Measurements from ENCODE around the gene PIEZO2.

Gene PIEZO2

DNA sequence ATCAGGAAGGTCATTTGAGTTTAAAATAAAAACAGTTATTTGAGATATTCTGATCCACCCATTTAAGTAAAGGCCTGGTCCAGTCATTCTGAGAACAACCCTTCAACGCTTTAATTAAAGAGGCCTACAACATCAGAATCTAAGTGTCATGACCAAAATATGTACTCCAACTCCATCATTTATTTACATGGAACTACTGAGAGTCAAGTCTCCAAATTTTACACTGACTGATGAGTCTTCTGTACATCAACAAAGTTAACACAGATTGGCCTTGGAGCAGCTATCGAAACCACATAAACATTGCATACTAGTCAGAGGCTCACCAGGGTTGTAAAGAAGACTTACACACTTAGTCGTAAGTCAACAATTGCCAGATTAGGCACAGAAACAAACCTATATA, 37.1 kb downstream of the PIEZO2 start:
- DNase-seq, result no peak
- ATAC-seq, result no peak

DNA sequence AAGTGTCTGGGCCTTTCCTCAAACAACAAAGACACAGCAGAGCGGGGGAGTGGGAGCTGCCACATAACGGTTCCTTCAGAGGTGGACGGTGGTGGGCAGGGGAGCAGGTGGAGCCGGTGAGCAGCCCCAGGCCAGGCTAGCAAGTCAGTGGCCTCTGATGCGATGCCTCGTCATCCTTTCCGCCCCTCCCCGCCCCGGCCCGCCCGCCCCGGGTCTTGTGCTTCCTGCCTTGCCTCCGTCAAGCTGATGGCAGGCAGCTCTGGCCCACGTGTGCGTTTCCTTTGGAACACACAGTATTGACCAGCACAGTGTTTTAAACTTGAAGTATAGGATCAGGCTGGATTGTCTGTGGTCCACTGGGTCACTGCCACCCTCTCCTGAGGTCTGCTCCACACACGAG, 38.9 kb downstream of the PIEZO2 start:
- ATAC-seq (no peak), DNase-seq (no peak)

DNA sequence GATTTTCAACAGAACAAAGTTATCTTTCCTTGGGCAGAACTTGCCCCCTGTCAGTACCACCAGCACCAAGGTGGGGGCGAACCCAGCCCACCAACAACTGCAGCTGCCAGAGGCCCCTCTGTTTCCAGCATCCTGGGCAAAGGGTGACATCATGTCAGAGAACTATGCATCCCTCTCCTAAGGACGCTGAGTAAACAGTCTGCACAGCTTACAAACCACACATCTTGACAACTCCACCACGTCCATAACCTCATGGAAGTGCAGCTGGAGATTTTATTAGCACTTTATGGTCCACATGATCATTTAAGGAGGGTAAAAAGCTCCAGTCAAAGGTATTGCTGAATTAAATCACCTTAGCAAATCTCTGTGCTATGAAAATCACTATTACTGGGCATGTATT, 40.4 kb downstream of the PIEZO2 start:
- ATAC-seq (no peak), DNase-seq (no peak)

DNA sequence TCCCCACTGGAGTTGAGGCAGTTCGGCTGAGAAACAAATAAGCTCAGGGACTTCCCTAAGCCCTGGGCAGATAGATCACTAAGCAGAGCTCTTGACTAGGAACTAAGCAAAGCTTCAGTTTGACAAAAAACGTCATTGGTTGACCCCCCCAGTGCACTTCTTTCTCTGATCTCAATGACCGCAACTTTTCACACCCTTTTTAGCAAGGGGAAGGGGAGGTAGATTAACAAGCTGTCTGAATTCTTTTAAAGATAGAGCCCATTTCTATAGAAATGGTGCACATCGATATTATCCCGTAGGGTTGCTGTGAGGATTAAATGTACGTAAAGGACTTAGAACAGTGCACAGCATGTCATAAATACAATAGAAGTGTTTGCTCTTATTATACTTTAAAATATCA, 42.5 kb downstream of the PIEZO2 start:
- DNase-seq (no peak), ATAC-seq (no peak)

DNA sequence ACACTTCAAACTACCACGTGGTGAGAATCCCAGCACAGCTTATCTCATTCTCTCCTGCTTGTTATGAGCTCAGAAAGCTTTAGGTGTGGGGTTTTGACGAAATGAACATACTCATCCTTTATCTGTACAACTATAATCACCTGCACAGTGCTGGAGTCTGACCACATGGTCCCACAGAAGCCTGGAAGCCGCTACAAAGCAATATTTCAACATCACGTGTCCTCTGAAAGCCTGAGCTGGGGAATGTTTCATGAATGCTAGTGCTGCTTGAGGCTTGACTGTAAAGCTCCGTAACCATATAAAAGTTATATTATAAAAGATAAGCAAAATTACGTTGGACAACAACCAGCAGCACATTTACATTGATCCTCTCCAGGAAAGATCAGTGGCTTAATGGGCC, 43.9 kb downstream of the PIEZO2 start:
- no peak for DNase-seq
- no peak for ATAC-seq

DNA sequence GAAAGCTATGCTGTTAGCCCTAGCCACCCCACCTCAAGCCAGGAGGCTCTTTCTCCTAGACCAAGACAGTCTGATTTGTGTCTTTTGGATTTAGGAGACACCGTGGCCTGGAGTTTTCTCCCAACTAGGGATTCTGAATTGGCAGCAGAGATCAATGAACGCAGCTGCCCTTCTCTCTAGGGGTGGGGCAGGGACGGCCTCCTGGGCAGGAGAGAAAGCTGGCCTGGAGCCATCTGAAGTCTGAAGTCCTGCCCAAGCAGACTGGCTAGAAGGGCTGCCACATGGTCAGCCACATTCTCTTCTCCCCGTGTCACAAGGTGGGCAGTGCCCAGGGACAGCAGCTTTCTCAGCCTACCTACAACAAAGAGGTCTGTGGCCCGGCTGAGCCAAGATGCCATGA, 45.1 kb downstream of the PIEZO2 start:
- ATAC-seq (no peak), DNase-seq (no peak)

DNA sequence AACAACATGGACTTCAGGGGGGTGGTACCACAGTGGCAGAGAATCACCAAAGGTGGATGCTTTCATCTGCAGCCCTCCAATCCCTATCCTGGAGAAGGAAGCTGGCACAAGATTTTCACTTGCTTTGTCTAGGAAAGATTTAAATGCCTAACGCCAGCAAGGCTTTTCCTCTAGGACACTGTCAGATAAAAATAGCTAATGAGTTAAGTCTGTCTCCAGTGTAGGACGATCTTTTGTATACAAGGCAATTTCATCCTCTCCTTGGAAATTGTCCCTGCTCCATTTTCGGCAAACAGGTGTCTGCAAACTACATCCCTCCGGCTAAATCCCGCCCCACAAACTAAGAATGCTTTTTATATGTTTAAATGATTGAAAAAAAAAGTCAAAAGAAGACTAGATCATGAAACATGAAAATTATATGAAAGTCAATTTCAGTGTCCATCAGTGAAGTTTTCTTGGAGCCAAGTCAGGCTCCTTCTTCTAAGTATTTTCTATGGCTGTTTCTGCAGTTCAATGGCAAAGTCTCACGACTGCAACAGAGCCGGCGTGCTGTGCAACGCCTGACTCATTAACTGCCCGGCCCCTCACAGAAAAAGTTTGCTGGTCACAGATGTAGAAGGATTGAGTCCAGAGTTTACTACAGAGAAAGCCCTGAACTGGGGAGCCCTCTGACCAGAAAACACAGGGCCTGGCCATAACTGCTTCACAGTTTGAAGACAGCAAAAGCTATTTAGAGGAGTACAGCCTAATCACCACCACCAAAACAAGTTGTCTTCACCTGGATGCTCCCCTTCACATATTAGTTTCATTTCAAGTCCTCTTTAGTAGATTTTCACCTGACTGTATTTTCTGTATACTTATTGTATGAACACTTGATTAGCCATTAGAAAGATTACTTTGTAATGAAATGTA, 52.3 kb downstream of the PIEZO2 start:
- ATAC-seq, result no peak
- no peak for DNase-seq

DNA sequence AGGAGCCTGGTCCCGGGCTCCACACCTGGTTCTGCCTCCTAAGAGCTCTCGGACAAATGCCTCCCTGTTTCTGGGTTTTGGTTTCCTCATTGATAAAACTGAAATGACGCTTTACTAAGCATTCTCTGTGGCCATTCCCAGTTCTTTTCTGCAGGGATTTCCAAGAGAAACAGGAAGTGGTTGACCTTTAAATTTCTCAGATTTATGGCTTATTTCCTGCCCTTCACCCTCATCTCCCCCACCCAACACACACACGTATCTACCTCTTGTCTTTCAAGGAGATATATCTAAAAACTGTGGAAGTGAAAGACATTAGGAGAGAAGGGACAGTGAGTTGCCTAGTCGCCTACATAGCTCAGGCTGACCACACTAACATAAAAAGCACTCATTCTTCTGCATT, 53.0 kb downstream of the PIEZO2 start:
- DNase-seq (no peak), ATAC-seq (no peak)

DNA sequence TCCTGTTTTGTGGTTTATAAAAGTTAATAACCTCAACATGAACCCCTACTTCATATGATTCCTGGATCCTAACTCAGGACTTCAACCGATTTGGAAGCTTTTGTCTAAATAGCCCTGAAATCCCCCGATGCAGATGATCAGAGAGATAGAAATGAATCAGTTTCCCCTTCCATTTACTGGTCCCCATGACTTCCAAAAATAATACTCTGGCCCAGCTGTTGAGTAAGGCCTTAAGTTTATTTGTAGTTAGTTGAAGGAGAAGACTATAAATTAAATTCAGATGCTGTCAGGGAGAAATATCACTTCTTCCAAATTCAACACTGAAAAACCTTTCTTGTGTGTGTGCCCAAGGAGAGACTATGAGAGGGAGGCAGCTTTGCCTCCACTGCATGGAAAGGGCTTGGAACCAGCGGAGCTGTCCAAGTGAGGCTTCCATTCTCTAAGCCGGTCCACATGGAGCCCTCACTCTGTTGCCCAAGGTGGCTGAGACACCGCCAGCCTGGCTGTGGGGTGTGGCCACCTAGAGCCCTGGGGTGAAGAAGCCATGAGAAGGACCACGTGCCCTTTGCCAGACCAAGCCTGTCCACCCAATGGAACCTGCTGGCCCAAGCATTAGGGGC, 53.6 kb downstream of the PIEZO2 start:
- DNase-seq (no peak), ATAC-seq (no peak)

DNA sequence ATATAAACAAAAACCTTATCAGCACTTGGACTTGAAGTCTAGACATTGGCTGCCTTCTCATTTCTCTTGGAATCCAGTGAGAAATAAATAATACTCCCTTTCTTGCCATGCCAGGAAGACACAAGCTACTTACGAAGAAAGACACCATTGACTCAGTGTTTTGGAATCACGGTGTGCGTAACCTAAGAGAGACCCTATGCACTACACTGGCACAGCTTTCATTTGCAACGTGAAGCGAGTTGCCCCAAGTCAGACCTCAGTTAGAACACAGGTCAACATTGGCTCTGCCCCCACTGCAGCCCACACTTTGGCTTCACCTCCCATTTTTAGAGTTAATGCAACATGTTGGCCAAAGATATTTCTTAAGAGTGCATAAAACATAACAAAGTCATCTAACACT, 54.2 kb downstream of the PIEZO2 start:
- ATAC-seq (no peak), DNase-seq (no peak)

DNA sequence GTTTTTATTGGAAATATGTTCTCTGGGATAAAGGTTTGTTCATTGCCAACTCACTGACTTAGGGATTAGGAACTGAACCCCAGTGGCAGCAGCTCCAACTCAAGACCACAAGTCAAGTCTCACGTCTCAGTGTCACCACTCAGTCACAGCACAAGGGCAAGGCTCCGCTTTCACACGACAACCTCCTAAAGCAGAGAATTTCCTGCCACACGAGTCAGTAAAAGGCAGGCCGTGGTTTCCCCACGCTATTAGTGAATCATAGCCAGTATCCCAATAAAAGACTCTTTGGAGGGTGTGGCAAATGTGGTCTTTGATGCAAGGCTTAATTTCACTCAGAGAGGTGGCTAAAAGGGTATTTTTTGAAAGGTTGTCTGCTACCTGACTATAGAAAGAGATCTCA, 57.6 kb downstream of the PIEZO2 start:
- no peak for DNase-seq
- no peak for ATAC-seq

DNA sequence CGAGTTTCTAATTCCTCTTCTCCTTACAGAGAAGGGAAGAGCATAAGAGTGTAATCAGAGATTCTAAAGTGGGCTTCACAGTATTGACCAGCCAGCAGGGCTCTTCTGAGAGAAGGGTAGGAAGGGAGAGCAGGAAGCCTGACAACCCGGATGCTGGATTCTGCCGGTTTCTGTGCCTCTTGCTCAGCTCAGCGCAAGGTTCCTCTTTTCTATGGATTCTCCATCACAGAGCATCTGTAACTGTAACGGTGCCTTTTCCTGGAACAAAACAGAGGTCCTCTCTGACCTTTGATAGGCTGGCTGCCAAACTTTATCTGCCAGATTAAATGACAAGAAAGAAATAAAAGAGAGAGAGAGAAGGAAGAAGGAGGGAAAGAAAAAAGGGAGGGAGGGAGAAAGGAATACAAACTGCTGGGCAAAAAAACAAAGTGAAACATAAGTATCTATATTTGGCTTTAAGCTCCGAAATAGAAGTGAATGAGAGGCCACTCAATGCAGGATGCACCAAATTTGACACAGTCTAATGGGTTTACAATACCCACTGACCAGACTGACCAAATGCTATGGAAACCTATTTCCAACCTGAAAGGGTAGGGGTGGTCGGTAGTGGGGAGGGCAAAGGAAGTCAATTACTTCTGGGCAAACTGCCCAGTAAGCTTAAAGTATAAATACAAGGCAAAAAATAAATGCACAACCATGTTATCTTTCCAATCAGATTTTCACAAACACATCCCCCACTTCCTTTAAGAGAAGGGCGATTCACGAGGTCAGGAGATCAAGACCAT, 59.2 kb downstream of the PIEZO2 start:
- ATAC-seq, result no peak
- no peak for DNase-seq

DNA sequence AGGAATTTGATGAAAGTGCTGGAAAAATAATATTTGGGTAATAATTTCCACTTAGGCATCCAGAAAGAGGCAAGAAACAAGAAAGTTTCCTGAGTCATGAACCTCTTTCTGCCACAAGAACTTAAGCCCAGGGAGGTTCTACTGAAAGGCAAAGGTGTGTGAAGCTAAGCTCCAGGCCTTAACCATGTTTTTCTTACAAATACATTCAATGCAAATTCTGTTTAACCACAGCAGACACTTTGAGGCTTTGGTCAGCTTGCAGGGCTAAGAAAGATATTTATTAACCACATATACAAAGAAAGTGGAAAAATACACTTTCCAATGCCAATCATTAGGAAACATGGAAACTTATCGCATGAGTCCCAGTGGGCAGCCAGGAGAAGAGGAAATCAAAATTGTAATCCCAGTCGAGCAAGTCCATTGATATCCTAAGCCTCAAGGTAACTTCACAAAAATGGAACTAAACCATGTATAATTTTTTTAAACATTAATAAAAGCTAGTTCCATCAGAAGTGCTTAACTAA, 68.3 kb downstream of the PIEZO2 start:
- DNase-seq (no peak), ATAC-seq (no peak)

DNA sequence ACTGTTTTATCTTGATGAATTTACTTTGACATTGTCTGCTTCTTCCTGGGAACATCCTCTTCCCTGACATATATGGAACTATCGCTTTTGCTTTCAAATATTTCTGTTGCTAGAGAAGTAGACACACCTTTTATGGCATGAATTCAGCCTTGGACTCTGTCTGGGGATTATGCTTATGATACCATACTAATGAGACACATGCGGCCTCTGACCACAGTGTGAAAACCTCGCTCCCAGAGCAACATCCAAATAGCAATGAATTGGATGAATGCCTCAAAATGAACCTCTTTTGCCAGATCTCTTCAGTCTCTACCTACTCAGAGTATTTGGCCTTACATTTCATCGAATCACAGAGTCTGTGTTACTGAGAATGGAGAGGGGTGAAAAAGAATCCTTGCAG, 70.9 kb downstream of the PIEZO2 start:
- DNase-seq (no peak), ATAC-seq (no peak)

DNA sequence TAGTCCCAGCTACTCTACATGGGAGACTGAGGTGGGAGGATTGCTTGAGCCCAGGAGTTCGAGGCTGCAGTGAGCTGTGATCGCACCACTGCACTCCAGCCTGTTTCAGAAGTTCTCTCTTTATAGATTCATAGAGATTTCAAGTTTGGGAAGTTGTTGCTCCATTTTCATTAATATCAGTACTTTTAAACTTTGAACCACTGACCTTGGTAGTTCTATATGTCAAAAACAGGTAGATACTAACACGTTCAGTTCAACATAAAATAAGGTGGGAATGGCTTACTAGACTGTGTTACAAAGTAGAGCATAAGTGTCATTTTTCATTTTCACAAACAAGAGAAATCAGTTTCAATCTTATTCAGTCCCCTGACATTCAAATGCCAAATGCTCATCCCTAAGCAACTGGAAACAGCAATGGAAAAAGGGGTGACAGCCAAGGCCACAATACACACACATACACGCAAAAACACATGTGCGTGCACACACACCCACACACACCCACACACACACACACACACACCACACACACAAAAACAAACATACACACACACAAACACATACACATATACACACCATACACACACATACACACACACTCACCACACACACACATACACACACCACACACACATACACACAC, 71.7 kb downstream of the PIEZO2 start:
- ATAC-seq (no peak), DNase-seq (no peak)

DNA sequence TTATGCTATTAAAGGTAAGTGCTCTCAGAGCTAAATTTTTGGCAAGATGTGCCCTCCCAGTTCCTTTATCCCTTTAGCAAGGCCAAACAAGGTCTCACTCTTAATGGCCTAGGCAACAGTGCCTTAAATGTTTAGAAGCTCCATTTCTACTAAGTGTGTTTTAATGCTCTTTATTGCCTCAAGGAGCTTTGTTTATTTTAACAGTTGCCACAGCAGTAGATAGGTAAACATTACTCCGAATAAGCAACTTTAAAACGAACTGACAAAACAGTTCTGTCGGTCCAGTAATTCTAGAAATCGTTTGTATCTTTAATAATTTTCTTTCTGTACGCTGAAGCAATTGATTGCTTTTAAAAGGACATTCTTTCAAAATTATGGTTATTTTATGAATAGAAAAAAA, 74.5 kb downstream of the PIEZO2 start:
- DNase-seq, result no peak
- no peak for ATAC-seq

DNA sequence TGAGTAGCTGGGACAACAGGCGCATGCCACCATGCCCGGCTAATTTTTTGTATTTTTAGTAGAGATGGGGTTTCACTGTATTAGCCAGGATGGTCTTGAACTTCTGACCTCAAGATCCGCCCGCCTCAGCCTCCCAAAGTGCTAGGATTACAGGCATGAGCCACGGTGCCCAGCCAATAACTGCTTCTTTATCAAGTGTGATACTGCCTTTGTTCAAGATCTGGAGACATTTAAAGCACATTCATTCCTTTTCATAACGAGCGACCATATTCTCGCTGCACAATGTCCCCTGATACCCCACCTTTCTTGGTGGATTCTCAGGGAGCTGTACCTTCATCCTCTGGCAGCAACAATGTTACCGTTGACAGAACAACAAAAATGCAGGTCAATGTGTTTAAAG, 75.4 kb downstream of the PIEZO2 start:
- ATAC-seq (no peak), DNase-seq (no peak)

DNA sequence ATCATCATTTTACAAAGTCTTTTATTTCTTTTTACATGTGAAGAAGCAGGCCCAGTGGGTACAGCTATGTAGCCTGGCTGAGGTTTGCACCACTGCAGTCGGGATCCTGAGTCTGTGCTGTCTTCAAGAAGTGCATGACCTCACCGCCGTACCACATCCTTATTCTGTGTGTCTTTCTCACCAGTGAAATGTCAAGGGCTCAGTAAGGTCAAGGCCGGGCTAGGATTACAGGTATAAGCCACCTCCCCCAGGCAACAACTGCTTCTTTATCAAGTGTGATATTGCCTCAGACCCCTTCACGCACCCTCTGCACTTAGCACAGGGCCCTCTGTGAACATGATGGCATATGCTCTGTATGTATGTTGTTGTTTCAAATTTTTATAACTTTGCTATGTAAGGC, 76.7 kb downstream of the PIEZO2 start:
- ATAC-seq, result no peak
- no peak for DNase-seq

DNA sequence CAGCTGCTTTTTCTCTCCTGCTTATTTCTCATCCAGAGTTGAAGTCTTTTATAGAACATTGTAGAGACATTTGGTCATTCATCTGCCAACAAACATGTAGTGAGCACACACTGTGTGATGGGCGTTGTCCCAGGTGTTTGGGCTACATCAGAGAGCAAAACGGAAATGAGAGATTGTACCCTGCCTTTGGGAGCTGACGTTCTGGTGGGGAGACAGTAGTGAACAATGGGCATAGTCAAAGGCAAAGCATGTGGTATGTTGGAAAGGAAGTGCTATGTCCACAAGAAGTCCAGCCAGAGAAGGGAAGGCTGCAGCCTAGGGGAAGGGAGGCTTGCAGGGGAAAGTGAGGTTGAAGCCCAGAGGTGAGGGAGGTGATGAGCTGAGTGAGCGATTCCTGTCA, 78.1 kb downstream of the PIEZO2 start:
- DNase-seq (no peak), ATAC-seq (no peak)

DNA sequence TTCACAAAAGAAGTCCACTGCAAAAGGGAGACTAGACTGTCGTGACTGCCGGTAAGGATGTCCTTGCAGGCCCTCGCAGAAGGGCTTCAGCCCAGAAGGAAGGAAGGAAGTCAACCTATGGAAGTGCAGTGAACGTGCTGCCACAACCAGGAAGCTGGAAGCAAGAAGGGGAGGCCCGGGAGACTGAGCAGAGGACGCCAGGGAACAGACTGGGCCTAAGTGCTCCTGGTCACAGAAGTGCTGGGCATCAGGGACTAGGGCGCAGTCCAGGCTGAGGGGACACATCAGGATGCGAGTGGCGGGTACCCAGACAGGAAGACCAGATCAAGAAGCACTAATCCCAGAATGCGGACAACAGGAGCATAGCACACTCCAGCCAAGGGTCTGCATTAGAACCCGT, 78.8 kb downstream of the PIEZO2 start:
- ATAC-seq (no peak), DNase-seq (no peak)

DNA sequence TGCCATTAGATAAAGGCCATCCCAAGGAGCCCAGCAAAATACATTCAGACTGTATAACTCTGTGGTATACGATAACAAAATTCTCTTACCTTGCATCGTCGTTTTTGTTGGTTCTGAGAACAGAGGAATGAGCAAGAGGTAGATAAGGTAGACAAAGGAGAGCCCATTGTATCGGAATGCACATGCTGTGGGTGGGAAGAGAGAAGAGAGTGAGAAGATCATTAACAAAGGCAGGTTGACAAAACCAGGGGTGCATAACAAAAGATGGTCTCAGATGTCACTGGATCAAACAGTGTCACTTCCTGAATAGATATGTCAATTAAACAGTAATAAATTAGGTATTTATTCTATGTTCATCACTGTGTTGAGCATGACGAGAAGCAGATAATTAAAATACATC, 83.3 kb downstream of the PIEZO2 start:
- no peak for DNase-seq
- ATAC-seq, result no peak

DNA sequence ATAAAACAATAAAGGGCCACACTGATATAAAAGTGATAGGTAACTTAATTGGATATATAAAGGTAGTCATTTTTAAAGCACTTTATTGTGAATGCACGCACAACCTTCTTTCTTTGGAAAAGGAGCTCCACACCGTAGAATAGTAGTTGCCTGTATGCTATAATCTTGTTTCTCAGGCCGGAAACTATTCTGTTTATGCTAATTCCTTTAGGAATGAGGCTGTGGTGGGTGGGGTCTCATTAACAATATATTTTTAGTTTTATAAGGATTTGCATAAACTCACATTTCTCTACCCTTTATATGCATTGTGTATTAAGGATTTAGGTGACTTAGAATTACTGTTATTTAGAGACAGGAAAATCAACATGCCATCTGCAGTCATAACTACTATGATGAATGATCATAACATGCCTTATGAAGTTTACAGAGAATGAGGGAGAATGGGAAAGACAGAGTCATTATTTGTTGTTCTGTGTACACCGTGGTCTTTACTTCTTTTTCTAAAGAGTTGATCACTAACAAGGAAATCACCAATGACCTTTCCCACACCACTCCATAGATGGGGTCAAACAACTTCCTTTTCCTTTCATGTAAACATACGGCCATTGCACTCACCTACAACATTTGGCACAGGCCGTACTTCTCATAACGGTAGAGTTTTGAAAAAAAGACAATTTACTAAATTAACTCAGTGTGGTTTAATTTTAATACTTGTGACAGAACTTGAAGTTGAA, 84.5 kb downstream of the PIEZO2 start:
- no peak for ATAC-seq
- DNase-seq, result no peak
